ENCODE results near the gene ITGB6.

- TF ChIP-seq, protein P1, sequence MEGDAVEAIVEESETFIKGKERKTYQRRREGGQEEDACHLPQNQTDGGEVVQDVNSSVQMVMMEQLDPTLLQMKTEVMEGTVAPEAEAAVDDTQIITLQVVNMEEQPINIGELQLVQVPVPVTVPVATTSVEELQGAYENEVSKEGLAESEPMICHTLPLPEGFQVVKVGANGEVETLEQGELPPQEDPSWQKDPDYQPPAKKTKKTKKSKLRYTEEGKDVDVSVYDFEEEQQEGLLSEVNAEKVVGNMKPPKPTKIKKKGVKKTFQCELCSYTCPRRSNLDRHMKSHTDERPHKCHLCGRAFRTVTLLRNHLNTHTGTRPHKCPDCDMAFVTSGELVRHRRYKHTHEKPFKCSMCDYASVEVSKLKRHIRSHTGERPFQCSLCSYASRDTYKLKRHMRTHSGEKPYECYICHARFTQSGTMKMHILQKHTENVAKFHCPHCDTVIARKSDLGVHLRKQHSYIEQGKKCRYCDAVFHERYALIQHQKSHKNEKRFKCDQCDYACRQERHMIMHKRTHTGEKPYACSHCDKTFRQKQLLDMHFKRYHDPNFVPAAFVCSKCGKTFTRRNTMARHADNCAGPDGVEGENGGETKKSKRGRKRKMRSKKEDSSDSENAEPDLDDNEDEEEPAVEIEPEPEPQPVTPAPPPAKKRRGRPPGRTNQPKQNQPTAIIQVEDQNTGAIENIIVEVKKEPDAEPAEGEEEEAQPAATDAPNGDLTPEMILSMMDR (IDR thresholded peaks at IDR 0.05; ENCODE audit: insufficient read depth, low read depth, low read length) = no peak
- no peak for TF ChIP-seq EZH2 (IDR thresholded peaks at IDR 0.05; ENCODE audit: insufficient read depth, low read length)
Observed at GRCh38 chr2:160096409-160096808, 103.7 kb downstream of the ITGB6 start.

Data from astrocyte (in vitro differentiated cells and primary cell).